NCI-H2107 treated with DMSO at 0.1 percent for 48 hours (cell line): ENCODE data around the gene EIF3B.
"Not testable (repeated sequence)": the region's sequence is repeated elsewhere in the genome, so short reads cannot be mapped to it uniquely, and the experiment has no call there.

Source experiments
- DNase-seq: peaks from one replicate; lab custom pipeline; 2025; ENCODE audit not compliant: unreplicated experiment; lab: John Stamatoyannopoulos, UW

The EIF3B gene

DNA sequence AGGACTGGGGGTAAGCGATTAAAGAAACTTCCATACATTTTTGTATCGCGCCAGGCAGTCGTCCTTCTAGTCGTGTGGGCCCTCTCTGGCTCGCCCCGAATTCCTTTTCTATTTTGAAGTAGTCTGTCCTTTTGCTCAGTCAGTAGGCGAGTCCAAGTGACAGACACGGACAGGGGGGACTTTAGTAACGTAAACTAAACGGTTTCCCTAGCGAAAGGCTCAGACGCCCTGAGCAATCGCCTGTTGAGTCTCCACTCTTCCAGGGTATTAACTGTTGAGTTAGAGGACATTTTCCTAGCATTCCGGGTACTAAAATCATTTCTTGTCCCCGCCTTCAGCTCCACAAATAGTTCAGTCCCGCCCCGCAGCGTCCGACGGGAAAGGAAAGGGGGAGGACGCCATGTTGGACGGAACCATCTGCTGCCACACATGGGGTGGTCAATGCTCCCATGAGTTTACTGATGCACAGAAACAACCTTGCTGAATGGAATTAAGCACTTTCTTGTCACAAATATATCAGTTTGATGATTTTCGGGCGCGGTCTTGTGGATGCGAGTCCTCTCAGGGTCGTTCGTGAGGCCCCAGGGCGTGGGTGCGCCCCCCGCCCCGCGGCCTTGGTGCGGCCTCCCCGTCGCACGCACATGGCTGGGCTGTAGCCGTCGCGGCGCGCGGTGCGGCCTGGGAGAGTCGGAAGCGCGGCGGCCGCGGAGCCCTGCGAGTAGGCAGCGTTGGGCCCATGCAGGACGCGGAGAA, at the start of gene EIF3B:
TSS of gene EIF3B (plus strand) at position 642 of the 753 bp plus-strand sequence. CDS start at position 737, 95 bp downstream.
- peak; percentile 97 for DNase-seq

GRCh38 chr7:2305258-2305657, 49.4 kb upstream of the EIF3B start:
- DNase-seq = not testable (repeated sequence)

DNA sequence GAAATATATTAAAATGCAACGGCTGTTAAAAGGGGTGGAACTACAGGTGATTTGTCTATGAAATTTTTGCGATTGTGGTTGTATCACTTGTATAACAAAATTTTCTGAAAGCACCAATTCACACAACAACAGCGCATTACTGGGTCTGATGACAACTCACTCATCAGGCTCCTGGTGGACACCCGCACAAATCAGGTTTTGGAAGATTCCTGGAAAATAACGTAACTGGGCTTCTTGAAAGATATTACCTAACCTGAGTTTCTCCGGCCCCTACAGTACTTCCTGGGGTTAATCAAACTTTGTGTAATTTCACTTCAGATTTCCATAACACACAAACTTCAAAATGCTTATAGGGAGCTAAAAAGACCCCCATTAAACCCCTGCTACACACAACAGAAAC, 47.9 kb upstream of the EIF3B start:
- DNase-seq = no peak

DNA sequence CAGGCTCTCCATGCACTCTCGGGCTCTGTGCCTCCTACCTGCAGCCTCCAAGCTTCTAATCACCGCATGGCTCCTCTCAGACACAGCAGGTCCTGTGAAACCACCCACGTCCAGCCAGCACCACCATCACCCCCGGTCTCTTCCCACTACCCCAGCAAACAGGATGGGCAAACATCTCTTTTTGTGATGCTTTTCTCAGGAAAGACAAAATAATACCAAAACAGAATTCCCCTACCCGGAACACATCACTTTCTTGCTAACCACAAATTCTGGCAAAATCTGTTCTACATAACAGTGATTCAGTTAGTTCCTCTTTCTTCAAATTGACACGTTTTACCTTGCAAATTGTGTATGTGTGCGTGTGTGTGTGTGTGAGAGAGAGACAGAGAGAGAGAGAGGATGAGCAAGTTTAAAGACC, 46.9 kb upstream of the EIF3B start:
- DNase-seq = no peak

GRCh38 chr7:2309889-2310331, 44.7 kb upstream of the EIF3B start:
- no peak for DNase-seq

GRCh38 chr7:2312267-2312929, 42.2 kb upstream of the EIF3B start:
- no peak for DNase-seq

GRCh38 chr7:2313450-2314208, 41.0 kb upstream of the EIF3B start:
- DNase-seq = no peak

DNA sequence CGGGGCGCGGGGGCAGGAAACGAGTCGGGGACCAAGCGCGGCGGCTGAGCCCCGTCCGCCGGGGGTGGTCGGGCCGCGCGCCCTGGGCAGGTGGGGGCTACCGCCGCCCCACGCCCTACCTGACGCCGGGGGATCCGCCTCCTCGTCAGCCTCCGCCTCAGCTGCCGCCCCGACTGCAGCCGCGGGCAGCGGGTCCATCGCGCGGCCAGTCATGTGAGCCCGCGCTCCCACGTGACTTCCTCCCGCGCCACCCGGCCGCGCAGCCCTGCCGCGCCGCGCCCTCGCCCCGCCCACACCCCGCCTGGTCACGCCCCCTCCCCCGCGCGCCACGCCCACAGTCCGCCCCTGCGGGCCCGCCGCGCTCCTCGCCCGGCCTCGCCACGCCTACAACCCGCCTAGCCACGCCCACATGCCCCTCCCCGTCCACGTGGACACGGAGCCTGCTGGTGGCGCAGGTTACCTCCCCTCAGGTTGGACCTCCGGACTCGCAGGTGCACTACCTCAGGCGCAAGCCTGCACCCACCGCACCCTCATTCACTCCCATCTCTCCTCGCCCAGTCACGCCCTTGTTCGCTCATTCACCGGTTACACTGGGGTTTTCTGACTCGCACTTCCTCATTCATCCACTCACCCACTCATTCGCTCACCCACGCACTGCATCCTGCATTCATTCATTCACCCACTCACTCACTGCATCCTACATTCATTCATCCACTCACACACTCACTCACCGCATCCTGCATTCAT, 40.2 kb upstream of the EIF3B start, which contains the start of gene SNX8:
TSS of gene SNX8 (minus strand) at position 233 of the 747 bp plus-strand sequence. CDS start at position 213, 20 bp downstream.
- peak; percentile 73 for DNase-seq

- DNase-seq = not testable (repeated sequence)
Observed at GRCh38 chr7:2314956-2315530, 39.6 kb upstream of the EIF3B start.

GRCh38 chr7:2315787-2316186, 38.8 kb upstream of the EIF3B start:
- DNase-seq = no peak

DNA sequence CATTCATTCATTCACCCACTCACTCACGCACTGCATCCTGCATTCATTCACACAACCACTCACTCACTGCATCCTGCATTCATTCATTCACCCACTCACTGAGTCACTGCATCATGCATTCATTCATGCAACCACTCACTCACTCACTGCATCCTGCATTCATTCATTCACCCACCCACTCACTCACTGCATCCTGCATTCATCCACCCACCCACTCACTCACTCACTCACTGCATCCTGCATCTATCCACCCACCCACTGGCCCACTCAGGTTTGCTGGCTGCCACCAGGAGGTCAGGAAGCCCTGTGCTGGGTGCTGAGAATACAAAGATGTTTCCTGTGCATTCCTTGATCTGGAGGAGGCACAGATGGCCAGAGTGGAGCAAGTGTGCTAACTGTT, 38.0 kb upstream of the EIF3B start:
- no peak for DNase-seq

- no peak for DNase-seq
Observed at GRCh38 chr7:2317556-2318293, 36.9 kb upstream of the EIF3B start.

- DNase-seq = no peak
Observed at GRCh38 chr7:2321020-2321419, 33.6 kb upstream of the EIF3B start.

DNA sequence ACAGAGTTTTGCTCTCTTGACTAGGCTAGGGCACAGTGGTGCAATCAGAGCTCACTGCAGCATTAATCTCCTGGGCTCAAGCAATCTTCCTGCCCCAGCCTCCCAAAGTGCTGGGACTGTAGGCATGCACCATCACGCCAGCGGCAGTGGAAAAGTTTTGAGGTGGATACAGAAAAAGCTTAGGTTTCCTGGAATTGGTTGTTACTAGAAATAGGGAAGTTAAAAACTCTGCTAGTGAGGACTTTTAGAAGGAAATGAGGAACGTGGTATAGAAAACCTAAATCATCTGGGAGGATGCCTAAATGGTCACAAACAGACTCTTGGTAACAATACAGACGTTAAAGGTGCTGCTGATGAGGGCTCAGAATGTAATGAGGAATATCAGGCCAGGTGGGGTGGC, 29.5 kb upstream of the EIF3B start:
- no peak for DNase-seq

DNA sequence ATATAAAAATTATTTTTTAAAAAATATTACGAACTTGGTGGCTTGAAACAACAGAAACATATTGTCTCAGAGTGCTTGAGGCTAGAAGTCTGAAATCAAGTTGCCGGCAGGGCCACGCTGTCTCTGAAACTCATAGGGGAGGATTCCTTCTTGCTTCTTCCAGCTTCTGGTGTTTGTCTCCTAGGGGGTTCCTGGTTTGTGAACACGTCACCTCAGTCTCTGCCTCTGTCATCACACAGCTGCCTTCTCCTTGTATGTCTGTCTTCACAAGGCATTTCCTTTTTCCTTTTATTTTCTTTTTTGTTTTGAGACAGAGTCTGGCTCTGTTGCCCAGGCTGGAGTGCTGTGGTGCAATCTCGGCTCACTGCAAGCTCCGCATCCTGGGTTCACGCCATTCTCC, 27.7 kb upstream of the EIF3B start:
- no peak for DNase-seq

DNA sequence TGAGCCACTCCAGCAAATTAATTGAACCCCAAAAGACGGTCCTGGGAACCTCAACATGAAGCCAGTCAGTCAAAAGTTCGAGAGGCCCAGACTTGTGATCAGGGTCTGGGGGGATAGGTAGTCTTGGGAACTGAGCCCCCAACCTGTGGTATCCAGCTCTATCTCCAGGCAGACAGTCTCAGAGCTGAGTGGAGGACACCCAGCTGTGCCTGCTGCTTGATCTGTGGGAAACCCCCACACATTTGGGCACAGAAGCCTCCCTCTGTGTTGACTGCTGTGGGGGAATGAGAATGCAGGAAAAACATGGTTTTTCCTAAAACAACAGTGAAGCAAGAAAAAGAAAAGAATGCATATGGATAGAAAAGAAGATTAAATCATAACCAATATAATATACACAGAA, 24.1 kb upstream of the EIF3B start:
- DNase-seq = no peak

DNA sequence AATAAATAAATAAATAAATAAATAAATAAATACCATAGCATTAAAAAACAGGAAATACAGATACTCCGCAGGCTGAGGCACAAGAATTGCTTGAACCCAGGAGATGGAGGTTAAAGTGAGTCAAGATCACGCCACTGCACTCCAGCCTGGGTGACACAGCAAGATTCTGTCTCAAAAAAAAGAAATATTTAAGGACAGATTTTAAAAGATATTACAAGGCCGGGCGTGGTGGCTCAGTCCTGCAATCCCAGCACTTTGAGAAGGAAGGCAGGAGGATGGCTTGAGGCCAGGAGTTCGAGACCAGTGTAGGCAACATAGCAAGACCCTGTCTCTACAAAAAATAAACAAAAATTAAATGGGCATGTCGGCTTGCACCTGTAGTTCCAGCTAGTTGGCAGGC, 22.9 kb upstream of the EIF3B start:
- DNase-seq = no peak

DNA sequence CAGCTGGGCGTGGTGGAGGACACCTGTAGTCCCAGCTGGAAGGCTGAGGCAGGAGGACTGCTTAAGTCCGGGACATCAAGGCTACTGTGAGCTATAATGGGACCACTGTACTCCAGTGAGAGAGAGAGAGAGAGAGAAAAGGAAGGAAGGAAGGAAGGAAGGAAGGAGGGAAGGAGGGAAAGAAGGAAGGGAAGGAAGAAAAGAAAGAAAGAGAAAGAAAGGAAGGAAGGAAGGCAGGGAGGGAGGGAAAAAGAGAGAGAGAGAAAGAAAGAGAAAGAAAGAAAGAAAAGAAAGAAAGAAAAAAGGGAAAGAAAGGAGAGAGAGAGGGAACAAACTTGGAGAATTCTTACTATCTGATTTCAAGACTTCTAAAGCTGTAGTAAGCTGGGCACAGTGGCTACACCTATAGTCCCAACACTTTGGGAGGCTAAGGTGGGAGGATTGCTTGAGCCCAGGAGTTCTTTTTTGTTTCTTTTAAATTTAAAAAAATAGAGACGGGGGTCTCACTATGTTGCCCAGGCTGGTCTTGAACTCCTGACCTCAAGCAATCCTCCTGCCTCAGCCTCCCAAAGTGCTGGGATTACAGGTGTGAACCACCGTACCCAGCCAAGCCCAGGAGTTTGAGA, 21.9 kb upstream of the EIF3B start:
- not testable (repeated sequence) for DNase-seq

- no peak for DNase-seq
Observed at GRCh38 chr7:2336626-2337299, 17.9 kb upstream of the EIF3B start.
